A375 (cell line): ENCODE results near the gene PLCH1. TPM values are rescaled to one million over a fixed set of nuclear protein-coding genes. Genes with fewer than 3 reads are reported as not detected.

Experiments
- small RNA-seq: library from RNA; depleted of rRNA; stranded (forward); fragments of <200 nt; gene quantifications from one replicate; pipeline ENCODE3, GENCODE V24; 2014
- total RNA-seq: library from RNA; depleted of rRNA; stranded (reverse); fragments of >200 nt; shearing (Covaris generic); gene quantifications from 2 replicates; pipeline ENCODE4 v1.2.3, GENCODE V29; 2014; rRNA removed

The PLCH1 gene, protein sequence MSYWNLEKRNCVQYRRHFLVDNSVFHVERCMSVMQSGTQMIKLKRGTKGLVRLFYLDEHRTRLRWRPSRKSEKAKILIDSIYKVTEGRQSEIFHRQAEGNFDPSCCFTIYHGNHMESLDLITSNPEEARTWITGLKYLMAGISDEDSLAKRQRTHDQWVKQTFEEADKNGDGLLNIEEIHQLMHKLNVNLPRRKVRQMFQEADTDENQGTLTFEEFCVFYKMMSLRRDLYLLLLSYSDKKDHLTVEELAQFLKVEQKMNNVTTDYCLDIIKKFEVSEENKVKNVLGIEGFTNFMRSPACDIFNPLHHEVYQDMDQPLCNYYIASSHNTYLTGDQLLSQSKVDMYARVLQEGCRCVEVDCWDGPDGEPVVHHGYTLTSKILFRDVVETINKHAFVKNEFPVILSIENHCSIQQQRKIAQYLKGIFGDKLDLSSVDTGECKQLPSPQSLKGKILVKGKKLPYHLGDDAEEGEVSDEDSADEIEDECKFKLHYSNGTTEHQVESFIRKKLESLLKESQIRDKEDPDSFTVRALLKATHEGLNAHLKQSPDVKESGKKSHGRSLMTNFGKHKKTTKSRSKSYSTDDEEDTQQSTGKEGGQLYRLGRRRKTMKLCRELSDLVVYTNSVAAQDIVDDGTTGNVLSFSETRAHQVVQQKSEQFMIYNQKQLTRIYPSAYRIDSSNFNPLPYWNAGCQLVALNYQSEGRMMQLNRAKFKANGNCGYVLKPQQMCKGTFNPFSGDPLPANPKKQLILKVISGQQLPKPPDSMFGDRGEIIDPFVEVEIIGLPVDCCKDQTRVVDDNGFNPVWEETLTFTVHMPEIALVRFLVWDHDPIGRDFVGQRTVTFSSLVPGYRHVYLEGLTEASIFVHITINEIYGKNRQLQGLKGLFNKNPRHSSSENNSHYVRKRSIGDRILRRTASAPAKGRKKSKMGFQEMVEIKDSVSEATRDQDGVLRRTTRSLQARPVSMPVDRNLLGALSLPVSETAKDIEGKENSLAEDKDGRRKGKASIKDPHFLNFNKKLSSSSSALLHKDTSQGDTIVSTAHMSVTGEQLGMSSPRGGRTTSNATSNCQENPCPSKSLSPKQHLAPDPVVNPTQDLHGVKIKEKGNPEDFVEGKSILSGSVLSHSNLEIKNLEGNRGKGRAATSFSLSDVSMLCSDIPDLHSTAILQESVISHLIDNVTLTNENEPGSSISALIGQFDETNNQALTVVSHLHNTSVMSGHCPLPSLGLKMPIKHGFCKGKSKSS (N-terminal part only)
- total RNA-seq = 0.29 and 0.75 TPM in 2 replicates

DNA sequence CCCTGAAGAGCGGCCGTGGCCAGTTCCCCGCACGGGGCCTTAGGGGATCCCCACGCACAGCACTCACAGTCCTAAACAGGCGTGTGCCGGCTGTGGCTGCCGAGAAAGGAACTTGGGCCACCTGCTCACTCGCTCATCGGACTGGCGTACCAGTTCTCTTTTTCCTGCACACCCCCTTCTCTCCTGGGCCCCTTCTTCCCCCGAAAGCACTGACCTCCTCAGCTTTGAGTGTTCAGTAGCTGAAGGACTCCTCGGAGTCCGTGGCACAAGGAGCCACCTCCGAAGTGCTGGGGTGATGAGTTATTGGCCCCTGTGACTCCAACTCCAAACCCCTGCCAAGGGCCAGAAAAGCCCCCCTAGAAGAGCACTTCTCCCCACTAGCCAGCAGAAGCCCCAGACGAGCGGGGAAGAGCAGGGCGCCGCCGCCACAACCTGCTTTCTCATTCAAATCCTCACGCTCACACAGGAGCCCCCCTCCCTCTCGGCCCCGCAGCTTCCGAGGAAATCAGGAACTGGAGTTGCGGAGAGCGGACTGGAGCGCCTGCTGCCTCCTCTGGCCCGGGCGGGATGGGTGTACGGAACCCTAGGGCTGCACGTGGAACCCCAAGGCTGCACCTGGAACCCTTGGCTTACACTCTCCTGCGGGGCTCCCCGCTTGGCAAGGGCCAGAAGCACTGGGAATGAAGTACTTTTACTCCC lies at the start of gene PLCH1:
TSS of gene PLCH1 (minus strand) at position 446 of the 699 bp plus-strand sequence. CDS start 40,847 bp downstream, outside the sequence.

Small RNA genes lying within 50 kb of the gene (small RNA-seq; reads per million reads assigned to genes)
- gene AC108729.3 (not detected), gene RN7SL715P (not detected)

Other genes with a start within 250 kb of the PLCH1 start
- gene C3orf33, start 61.2 kb upstream of the PLCH1 start, total RNA-seq = 3.5 and 5.0 TPM in 2 replicates
- gene SLC33A1, start 109.4 kb upstream of the PLCH1 start, total RNA-seq = 20.1 and 20.8 TPM in 2 replicates
- gene GMPS, start 125.6 kb upstream of the PLCH1 start, total RNA-seq = 69.5 and 86.1 TPM in 2 replicates